ENCODE measurements around the gene MCUR1.
"Not testable (repeated sequence)": the region's sequence is repeated elsewhere in the genome, so short reads cannot be mapped to it uniquely, and the experiment has no call there.

The MCUR1 gene

GRCh38 chr6:13838616-13839015 lies 24.3 kb upstream of the MCUR1 start:
- no peak for TF ChIP-seq CTCF (IDR thresholded peaks at IDR 0.05; ENCODE audit: low read length, missing control alignments)
- no peak overlapping the region for H3K4me3 ChIP-seq (replicated peaks; ENCODE audit: low read depth, low read length)
- no peak for DNase-seq (ENCODE audit: low read depth)

- H3K4me3 ChIP-seq (replicated peaks; ENCODE audit: low read depth, low read length): no peak overlapping the region
- no peak for DNase-seq (ENCODE audit: low read depth)
- no peak for TF ChIP-seq CTCF (IDR thresholded peaks at IDR 0.05; ENCODE audit: low read length, missing control alignments)
Observed at GRCh38 chr6:13836170-13836569, 21.8 kb upstream of the MCUR1 start.

GRCh38 chr6:13834790-13835189 lies 20.4 kb upstream of the MCUR1 start:
- TF ChIP-seq CTCF (IDR thresholded peaks at IDR 0.05; ENCODE audit: low read length, missing control alignments): no peak
- H3K4me3 ChIP-seq (replicated peaks; ENCODE audit: low read depth, low read length): no peak overlapping the region
- DNase-seq (ENCODE audit: low read depth): no peak

- DNase-seq (ENCODE audit: low read depth); H3K4me3 ChIP-seq (replicated peaks; ENCODE audit: low read depth, low read length): not testable (repeated sequence)
Observed at GRCh38 chr6:13834018-13834417, 19.7 kb upstream of the MCUR1 start.

GRCh38 chr6:13832778-13833177 lies 18.4 kb upstream of the MCUR1 start:
- DNase-seq (ENCODE audit: low read depth): no peak
- no peak for TF ChIP-seq CTCF (IDR thresholded peaks at IDR 0.05; ENCODE audit: low read length, missing control alignments)

GRCh38 chr6:13831615-13832014 lies 17.3 kb upstream of the MCUR1 start:
- DNase-seq (ENCODE audit: low read depth): no peak
- TF ChIP-seq CTCF (IDR thresholded peaks at IDR 0.05; ENCODE audit: low read length, missing control alignments): no peak
- H3K4me3 ChIP-seq (replicated peaks; ENCODE audit: low read depth, low read length): no peak overlapping the region

More at GRCh38 chr6:13832778-13833177, 18.4 kb upstream of the MCUR1 start:
- H3K4me3 ChIP-seq (replicated peaks; ENCODE audit: low read depth, low read length): no peak overlapping the region

- no peak for DNase-seq (ENCODE audit: low read depth)
- no peak overlapping the region for H3K4me3 ChIP-seq (replicated peaks; ENCODE audit: low read depth, low read length)
- no peak for TF ChIP-seq CTCF (IDR thresholded peaks at IDR 0.05; ENCODE audit: low read length, missing control alignments)
Observed at GRCh38 chr6:13830803-13831202, 16.4 kb upstream of the MCUR1 start.

- H3K4me3 ChIP-seq (replicated peaks; ENCODE audit: low read depth, low read length); DNase-seq (ENCODE audit: low read depth): not testable (repeated sequence)
Observed at GRCh38 chr6:13829419-13829818, 15.1 kb upstream of the MCUR1 start.

GRCh38 chr6:13828656-13829301 lies 14.4 kb upstream of the MCUR1 start:
- not testable (repeated sequence) for DNase-seq (ENCODE audit: low read depth)

More at GRCh38 chr6:13828656-13829301, 14.4 kb upstream of the MCUR1 start:
- H3K4me3 ChIP-seq (replicated peaks; ENCODE audit: low read depth, low read length): not testable (repeated sequence)
